Measurements from ENCODE around the gene CMPK2.
"Not testable (repeated sequence)": the region's sequence is repeated elsewhere in the genome, so short reads cannot be mapped to it uniquely, and the experiment has no call there.

The CMPK2 gene

GRCh38 chr2:6865346-6866274 is at the start of gene CMPK2:
CMPK2 (minus strand) TSS chr2:6865907; CDS start chr2:6865696, 211 bp downstream.
- peak; percentile 66 for DNase-seq (ENCODE audit: low spot score)

GRCh38 chr2:6915399-6915798 is 49.7 kb upstream of the CMPK2 start:
- DNase-seq (ENCODE audit: low spot score), result no peak

- no peak for DNase-seq (ENCODE audit: low spot score)
Observed at GRCh38 chr2:6914828-6915227, 49.1 kb upstream of the CMPK2 start.

- no peak for DNase-seq (ENCODE audit: low spot score)
Observed at GRCh38 chr2:6913415-6914157, 47.9 kb upstream of the CMPK2 start.

GRCh38 chr2:6911721-6912120 is 46.0 kb upstream of the CMPK2 start:
- DNase-seq (ENCODE audit: low spot score), result no peak

GRCh38 chr2:6909431-6910385 is 44.0 kb upstream of the CMPK2 start:
- DNase-seq (ENCODE audit: low spot score), result no peak

- DNase-seq (ENCODE audit: low spot score), result no peak
Observed at GRCh38 chr2:6908291-6908690, 42.6 kb upstream of the CMPK2 start.

GRCh38 chr2:6906165-6906741 is 40.5 kb upstream of the CMPK2 start:
- no peak for DNase-seq (ENCODE audit: low spot score)

- no peak for DNase-seq (ENCODE audit: low spot score)
Observed at GRCh38 chr2:6905668-6906067, 40.0 kb upstream of the CMPK2 start.

- DNase-seq (ENCODE audit: low spot score), result not testable (repeated sequence)
Observed at GRCh38 chr2:6902581-6902980, 36.9 kb upstream of the CMPK2 start.

- no peak for DNase-seq (ENCODE audit: low spot score)
Observed at GRCh38 chr2:6896930-6897759, 31.4 kb upstream of the CMPK2 start.

- no peak for DNase-seq (ENCODE audit: low spot score)
Observed at GRCh38 chr2:6893876-6894482, 28.3 kb upstream of the CMPK2 start.

GRCh38 chr2:6888724-6889123 is 23.0 kb upstream of the CMPK2 start:
- DNase-seq (ENCODE audit: low spot score), result no peak

- no peak for DNase-seq (ENCODE audit: low spot score)
Observed at GRCh38 chr2:6887751-6888192, 22.1 kb upstream of the CMPK2 start.

GRCh38 chr2:6885968-6886367 is 20.3 kb upstream of the CMPK2 start:
- DNase-seq (ENCODE audit: low spot score), result no peak

GRCh38 chr2:6885551-6885950 is 19.8 kb upstream of the CMPK2 start:
- no peak for DNase-seq (ENCODE audit: low spot score)

- no peak for DNase-seq (ENCODE audit: low spot score)
Observed at GRCh38 chr2:6883448-6884122, 17.9 kb upstream of the CMPK2 start.

GRCh38 chr2:6881516-6881915 is 15.8 kb upstream of the CMPK2 start:
- DNase-seq (ENCODE audit: low spot score), result no peak

- DNase-seq (ENCODE audit: low spot score), result no peak
Observed at GRCh38 chr2:6881046-6881445, 15.3 kb upstream of the CMPK2 start.

Measured in HuH-7 (cell line).